Measurements from ENCODE around the gene EIF2B4.

DNA sequence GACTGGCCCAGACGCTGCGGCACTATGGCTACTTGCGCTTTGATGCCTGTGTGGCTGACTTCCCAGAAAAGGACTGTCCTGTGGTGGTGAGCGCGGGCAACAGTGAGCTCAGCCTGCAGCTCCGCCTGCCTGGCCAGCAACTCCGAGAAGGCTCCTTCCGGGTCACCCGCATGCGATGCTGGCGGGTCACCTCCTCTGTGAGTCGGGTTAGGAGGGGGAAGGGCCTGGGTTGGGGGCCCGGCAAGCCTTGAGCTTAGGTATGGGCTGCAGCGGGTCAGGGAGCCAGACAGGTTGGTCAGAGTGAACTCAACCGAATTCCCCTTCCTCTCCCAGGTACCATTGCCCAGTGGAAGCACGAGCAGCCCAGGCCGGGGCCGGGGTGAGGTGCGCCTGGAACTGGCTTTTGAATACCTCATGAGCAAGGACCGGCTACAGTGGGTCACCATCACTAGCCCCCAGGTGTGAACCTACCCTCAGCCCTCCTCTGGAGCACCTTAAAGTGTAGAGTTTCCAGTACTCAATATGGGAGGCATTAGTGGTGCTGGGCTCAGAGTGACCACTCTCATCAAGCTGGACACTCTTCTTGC is 5.5 kb upstream of the EIF2B4 start:
- TF ChIP-seq, protein P1, sequence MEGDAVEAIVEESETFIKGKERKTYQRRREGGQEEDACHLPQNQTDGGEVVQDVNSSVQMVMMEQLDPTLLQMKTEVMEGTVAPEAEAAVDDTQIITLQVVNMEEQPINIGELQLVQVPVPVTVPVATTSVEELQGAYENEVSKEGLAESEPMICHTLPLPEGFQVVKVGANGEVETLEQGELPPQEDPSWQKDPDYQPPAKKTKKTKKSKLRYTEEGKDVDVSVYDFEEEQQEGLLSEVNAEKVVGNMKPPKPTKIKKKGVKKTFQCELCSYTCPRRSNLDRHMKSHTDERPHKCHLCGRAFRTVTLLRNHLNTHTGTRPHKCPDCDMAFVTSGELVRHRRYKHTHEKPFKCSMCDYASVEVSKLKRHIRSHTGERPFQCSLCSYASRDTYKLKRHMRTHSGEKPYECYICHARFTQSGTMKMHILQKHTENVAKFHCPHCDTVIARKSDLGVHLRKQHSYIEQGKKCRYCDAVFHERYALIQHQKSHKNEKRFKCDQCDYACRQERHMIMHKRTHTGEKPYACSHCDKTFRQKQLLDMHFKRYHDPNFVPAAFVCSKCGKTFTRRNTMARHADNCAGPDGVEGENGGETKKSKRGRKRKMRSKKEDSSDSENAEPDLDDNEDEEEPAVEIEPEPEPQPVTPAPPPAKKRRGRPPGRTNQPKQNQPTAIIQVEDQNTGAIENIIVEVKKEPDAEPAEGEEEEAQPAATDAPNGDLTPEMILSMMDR (conservative IDR thresholded peaks at IDR 0.05; ENCODE audit: low read depth in 2 of 2), result no peak
- TF ChIP-seq, protein P2, sequence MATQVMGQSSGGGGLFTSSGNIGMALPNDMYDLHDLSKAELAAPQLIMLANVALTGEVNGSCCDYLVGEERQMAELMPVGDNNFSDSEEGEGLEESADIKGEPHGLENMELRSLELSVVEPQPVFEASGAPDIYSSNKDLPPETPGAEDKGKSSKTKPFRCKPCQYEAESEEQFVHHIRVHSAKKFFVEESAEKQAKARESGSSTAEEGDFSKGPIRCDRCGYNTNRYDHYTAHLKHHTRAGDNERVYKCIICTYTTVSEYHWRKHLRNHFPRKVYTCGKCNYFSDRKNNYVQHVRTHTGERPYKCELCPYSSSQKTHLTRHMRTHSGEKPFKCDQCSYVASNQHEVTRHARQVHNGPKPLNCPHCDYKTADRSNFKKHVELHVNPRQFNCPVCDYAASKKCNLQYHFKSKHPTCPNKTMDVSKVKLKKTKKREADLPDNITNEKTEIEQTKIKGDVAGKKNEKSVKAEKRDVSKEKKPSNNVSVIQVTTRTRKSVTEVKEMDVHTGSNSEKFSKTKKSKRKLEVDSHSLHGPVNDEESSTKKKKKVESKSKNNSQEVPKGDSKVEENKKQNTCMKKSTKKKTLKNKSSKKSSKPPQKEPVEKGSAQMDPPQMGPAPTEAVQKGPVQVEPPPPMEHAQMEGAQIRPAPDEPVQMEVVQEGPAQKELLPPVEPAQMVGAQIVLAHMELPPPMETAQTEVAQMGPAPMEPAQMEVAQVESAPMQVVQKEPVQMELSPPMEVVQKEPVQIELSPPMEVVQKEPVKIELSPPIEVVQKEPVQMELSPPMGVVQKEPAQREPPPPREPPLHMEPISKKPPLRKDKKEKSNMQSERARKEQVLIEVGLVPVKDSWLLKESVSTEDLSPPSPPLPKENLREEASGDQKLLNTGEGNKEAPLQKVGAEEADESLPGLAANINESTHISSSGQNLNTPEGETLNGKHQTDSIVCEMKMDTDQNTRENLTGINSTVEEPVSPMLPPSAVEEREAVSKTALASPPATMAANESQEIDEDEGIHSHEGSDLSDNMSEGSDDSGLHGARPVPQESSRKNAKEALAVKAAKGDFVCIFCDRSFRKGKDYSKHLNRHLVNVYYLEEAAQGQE (IDR thresholded peaks at IDR 0.05; ENCODE audit: unreplicated experiment), result no peak
- TF ChIP-seq POLR2AphosphoS5 (IDR thresholded peaks at IDR 0.05; ENCODE audit: low read depth), result 0 out of 2 replicates have a peak, but pooled peaks have one; percentile 9
- TF ChIP-seq EZH2phosphoT487 (IDR thresholded peaks at IDR 0.05; ENCODE audit: unreplicated experiment), result no peak
- TF ChIP-seq CREB1 (CRISPR knock-in tag; IDR thresholded peaks at IDR 0.05; ENCODE audit: low read depth), result no peak
- no peak for TF ChIP-seq EZH2 (IDR thresholded peaks at IDR 0.05; ENCODE audit: low read depth, unreplicated experiment)
- no peak for TF ChIP-seq JUNB (IDR thresholded peaks at IDR 0.05; ENCODE audit: unreplicated experiment)
- no peak for TF ChIP-seq ZNF114 (CRISPR knock-in tag; IDR thresholded peaks at IDR 0.05)
- no peak for TF ChIP-seq NANOG (IDR thresholded peaks at IDR 0.05; ENCODE audit: borderline replicate concordance)
- TF ChIP-seq, protein P3, sequence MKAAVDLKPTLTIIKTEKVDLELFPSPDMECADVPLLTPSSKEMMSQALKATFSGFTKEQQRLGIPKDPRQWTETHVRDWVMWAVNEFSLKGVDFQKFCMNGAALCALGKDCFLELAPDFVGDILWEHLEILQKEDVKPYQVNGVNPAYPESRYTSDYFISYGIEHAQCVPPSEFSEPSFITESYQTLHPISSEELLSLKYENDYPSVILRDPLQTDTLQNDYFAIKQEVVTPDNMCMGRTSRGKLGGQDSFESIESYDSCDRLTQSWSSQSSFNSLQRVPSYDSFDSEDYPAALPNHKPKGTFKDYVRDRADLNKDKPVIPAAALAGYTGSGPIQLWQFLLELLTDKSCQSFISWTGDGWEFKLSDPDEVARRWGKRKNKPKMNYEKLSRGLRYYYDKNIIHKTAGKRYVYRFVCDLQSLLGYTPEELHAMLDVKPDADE (IDR thresholded peaks at IDR 0.05), result no peak

Data from GM23338 (cell line).